Testis (tissue), 2 donors: ENCODE measurements around the gene SDK1.

ENCODE experiments used
- CTCF ChIP-seq, 3 experiments: fragments of 450-650 bp in 2 of 3; fragments of 200-600 bp in 1 of 3; sonication (generic) in 1 of 3; IDR thresholded peaks; one replicate each; pipeline ENCODE4 v1.5.1; 2016 to 2019; ENCODE audit warnings: antibody characterized with exemption in 3 of 3, mild to moderate bottlenecking in 2 of 3, moderate library complexity in 1 of 3
- POLR2A ChIP-seq: fragments of 450-650 bp; IDR thresholded peaks from one replicate; pipeline ENCODE4 v1.6.1; 2017; ENCODE audit warnings: antibody characterized with exemption, mild to moderate bottlenecking, moderate library complexity

- no peak for TF ChIP-seq CTCF (IDR thresholded peaks at IDR 0.05)
- TF ChIP-seq POLR2A: no peak
Observed at GRCh38 chr7:4208586-4208985, 907.5 kb downstream of the SDK1 start.
